ENCODE data around the gene CGA.

Gene CGA

DNA sequence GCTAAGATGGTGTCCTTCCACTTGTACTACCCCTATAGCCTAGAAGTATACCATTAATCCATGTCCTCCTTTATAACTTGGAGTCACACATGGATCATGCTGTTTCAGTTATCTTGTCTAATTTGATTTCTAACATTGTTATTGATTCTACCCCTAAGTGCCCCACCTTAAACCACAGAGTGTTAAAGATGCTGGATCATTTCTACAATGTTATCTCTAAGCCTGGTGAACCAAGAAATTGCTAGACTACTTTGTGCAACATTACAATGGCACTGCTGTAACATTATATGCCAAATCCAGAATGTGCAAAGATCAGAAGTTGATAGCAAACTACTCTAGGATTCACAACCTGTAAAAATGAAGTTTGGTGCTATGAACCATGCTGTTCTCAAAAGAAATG, 1.7 kb downstream of the CGA start:
- no peak for DNase-seq (ENCODE audit: low read depth)
- TF ChIP-seq, protein P1, sequence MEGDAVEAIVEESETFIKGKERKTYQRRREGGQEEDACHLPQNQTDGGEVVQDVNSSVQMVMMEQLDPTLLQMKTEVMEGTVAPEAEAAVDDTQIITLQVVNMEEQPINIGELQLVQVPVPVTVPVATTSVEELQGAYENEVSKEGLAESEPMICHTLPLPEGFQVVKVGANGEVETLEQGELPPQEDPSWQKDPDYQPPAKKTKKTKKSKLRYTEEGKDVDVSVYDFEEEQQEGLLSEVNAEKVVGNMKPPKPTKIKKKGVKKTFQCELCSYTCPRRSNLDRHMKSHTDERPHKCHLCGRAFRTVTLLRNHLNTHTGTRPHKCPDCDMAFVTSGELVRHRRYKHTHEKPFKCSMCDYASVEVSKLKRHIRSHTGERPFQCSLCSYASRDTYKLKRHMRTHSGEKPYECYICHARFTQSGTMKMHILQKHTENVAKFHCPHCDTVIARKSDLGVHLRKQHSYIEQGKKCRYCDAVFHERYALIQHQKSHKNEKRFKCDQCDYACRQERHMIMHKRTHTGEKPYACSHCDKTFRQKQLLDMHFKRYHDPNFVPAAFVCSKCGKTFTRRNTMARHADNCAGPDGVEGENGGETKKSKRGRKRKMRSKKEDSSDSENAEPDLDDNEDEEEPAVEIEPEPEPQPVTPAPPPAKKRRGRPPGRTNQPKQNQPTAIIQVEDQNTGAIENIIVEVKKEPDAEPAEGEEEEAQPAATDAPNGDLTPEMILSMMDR (IDR thresholded peaks at IDR 0.05; ENCODE audit: low read length, missing control alignments), result no peak
- no peak overlapping the region for H3K4me3 ChIP-seq (replicated peaks; ENCODE audit: low read depth, low read length)

- no peak for DNase-seq (ENCODE audit: low read depth)
- TF ChIP-seq, protein P1 (IDR thresholded peaks at IDR 0.05; ENCODE audit: low read length, missing control alignments), result no peak
- H3K4me3 ChIP-seq (replicated peaks; ENCODE audit: low read depth, low read length), result no peak overlapping the region
Observed at GRCh38 chr6:87092435-87092834, 2.5 kb downstream of the CGA start.

- no peak for DNase-seq (ENCODE audit: low read depth)
- TF ChIP-seq, protein P1 (IDR thresholded peaks at IDR 0.05; ENCODE audit: low read length, missing control alignments), result no peak
- no peak overlapping the region for H3K4me3 ChIP-seq (replicated peaks; ENCODE audit: low read depth, low read length)
Observed at GRCh38 chr6:87089135-87089534, 5.8 kb downstream of the CGA start.

- H3K4me3 ChIP-seq (replicated peaks; ENCODE audit: low read depth, low read length), result no peak overlapping the region
- no peak for DNase-seq (ENCODE audit: low read depth)
- TF ChIP-seq, protein P1 (IDR thresholded peaks at IDR 0.05; ENCODE audit: low read length, missing control alignments), result no peak
Observed at GRCh38 chr6:87088076-87088475, 6.8 kb downstream of the CGA start.

- no peak for DNase-seq (ENCODE audit: low read depth)
- TF ChIP-seq, protein P1 (IDR thresholded peaks at IDR 0.05; ENCODE audit: low read length, missing control alignments), result no peak
- H3K4me3 ChIP-seq (replicated peaks; ENCODE audit: low read depth, low read length), result no peak overlapping the region
Observed at GRCh38 chr6:87082160-87082721, 12.7 kb downstream of the CGA start.

DNA sequence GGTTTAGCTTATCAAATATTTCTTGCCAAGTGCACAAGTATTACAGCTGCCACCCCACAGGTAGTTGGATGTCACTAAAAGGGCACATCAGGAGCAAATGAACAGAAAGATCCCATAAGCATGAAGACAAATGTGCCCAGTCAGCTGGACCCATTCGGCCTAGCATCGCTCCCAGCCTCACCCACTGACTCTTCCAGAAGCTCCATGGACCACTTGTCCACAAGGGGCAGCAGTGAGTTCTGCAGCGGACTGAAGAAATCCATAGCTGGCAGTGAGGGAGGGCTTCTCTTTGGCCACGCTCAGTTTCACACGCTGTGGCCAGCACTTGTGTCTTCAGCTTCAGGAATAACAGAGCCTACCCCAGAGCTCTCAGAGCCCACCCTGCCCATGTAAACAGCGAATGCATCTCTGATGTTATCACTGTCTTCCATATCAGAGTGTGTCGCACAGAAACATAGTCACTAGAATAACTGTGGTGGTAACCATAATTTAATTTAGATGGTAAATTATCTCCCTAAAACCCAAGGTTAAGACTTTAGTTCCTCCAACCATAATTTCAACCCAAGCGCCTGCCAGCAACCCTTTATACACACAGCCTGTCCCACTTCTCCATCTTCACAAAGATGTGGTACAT, 15.8 kb downstream of the CGA start:
- peak; percentile 73 for DNase-seq (ENCODE audit: low read depth)
- H3K4me3 ChIP-seq (replicated peaks; ENCODE audit: low read depth, low read length), result no peak overlapping the region
- TF ChIP-seq, protein P1 (IDR thresholded peaks at IDR 0.05; ENCODE audit: low read length, missing control alignments), result peak; percentile 99

GRCh38 chr6:87075168-87075567, 19.7 kb downstream of the CGA start:
- H3K4me3 ChIP-seq (replicated peaks; ENCODE audit: low read depth, low read length), result no peak overlapping the region
- TF ChIP-seq, protein P1 (IDR thresholded peaks at IDR 0.05; ENCODE audit: low read length, missing control alignments), result no peak
- DNase-seq (ENCODE audit: low read depth), result no peak

All from fibroblast of pulmonary artery (primary cell).